OCI-LY1 (cell line): ENCODE data around the gene CAMK2A.

Experiments
- H2AFZ ChIP-seq: fragments of 200-600 bp; sonication (generic), shearing (Covaris generic); 2 replicates; pipeline ENCODE4 v1.6.0; 2014; ENCODE audit warnings: antibody characterized with exemption, mild to moderate bottlenecking, low read length
- H3F3A ChIP-seq: fragments of 200-600 bp; sonication (generic), shearing (Covaris generic); 2 replicates; pipeline ENCODE4 v1.6.0; 2014; ENCODE audit warnings: mild to moderate bottlenecking, antibody characterized with exemption, low read length, moderate library complexity; ENCODE audit not compliant: insufficient read depth
- H3K27ac ChIP-seq: fragments of 200-600 bp; sonication (generic); 2 replicates; pipeline ENCODE4 v1.5.1; 2014; ENCODE audit warnings: low read length, mixed run types, mild to moderate bottlenecking, low read depth; ENCODE audit not compliant: poor library complexity, severe bottlenecking
- H3K27me3 ChIP-seq: fragments of 200-600 bp; sonication (generic); 2 replicates; pipeline ENCODE4 v1.6.0; 2014; ENCODE audit warnings: antibody characterized with exemption, mild to moderate bottlenecking, low read length, moderate library complexity; ENCODE audit not compliant: insufficient read depth
- H3K36me3 ChIP-seq: fragments of 200-600 bp; sonication (generic); 2 replicates; pipeline ENCODE4 v1.6.1; 2014; ENCODE audit warnings: mild to moderate bottlenecking, antibody characterized with exemption, low read length, moderate library complexity, mixed read lengths; ENCODE audit not compliant: insufficient read depth
- H3K4me1 ChIP-seq: fragments of 200-600 bp; sonication (generic); 2 replicates; pipeline ENCODE4 v1.5.1; 2014; ENCODE audit warnings: mild to moderate bottlenecking, low read length, moderate library complexity; ENCODE audit not compliant: insufficient read depth, severe bottlenecking
- H3K4me2 ChIP-seq: fragments of 200-600 bp; sonication (generic), shearing (Covaris generic); 2 replicates; pipeline ENCODE4 v1.6.1; 2014; ENCODE audit warnings: low read length
- H3K4me3 ChIP-seq: fragments of 200-600 bp; sonication (generic); 2 replicates; pipeline ENCODE4 v1.5.1; 2014; ENCODE audit warnings: low read length, low read depth, mild to moderate bottlenecking, mixed read lengths; ENCODE audit not compliant: poor library complexity, severe bottlenecking
- H3K79me2 ChIP-seq: fragments of 200-600 bp; shearing (Covaris generic); 2 replicates; pipeline ENCODE4 v1.6.1; 2016; ENCODE audit warnings: mixed run types, low read length, mixed read lengths; ENCODE audit not compliant: insufficient read depth
- H3K9ac ChIP-seq: fragments of 200-600 bp; sonication (generic), shearing (Covaris generic); 2 replicates; pipeline ENCODE4 v1.6.1; 2014; ENCODE audit warnings: mild to moderate bottlenecking, low read length, mixed read lengths
- H3K9me2 ChIP-seq: fragments of 200-600 bp; sonication (generic), shearing (Covaris generic); 2 replicates; pipeline ENCODE4 v1.6.1; 2014; ENCODE audit warnings: low read depth, mild to moderate bottlenecking, low read length, mixed read lengths
- H3K9me3 ChIP-seq: fragments of 200-600 bp; shearing (Covaris generic); 2 replicates; pipeline ENCODE4 v1.6.1; 2014; ENCODE audit warnings: low read length, mixed read lengths
- H4K20me1 ChIP-seq: fragments of 200-600 bp; sonication (generic), shearing (Covaris generic); 2 replicates; pipeline ENCODE4 v1.6.0; 2016; ENCODE audit warnings: mild to moderate bottlenecking, low read length; ENCODE audit not compliant: insufficient read depth
- EZH2 ChIP-seq: fragments of 200-600 bp; sonication (generic), shearing (Covaris generic); IDR thresholded peaks from 2 replicates; pipeline ENCODE4 v1.8.0; 2017; ENCODE audit warnings: borderline replicate concordance, mixed run types, mild to moderate bottlenecking, antibody characterized with exemption, low read length, moderate library complexity, mixed read lengths
- TF ChIP-seq, protein P1 (sequence below): fragments of 200-600 bp; sonication (generic), shearing (Covaris generic); IDR thresholded peaks from 2 replicates; pipeline ENCODE4 v1.5.1; 2017; ENCODE audit warnings: mild to moderate bottlenecking, antibody characterized with exemption, low read length, moderate library complexity, mixed read lengths

The CAMK2A gene

DNA sequence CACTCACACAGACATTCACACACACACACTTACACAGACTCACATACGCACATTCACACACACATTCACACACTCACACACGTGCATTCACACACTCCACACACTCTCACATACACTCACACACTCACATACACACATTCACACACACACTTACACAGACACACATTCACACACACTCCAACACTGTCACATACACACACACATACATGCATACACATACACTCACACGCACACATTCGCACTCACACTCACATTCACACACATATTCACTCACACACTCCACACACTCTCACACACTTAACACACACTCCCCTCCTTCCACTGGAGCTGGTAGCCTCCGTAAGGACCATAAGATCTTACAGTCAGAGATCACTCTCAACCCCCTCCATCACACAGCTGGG lies 26.2 kb downstream of the CAMK2A start:
- Histone ChIP-seq H4K20me1 (no peaks in the 10 kb centered on the region), H3K9ac (no peak overlapping the region), H3K79me2 (no peaks in the 10 kb centered on the region), H2AFZ (no peak overlapping the region), H3F3A (no peaks in the 10 kb centered on the region), H3K4me1 (no peaks in the 10 kb centered on the region), H3K27ac (no peak overlapping the region), H3K36me3 (no peaks in the 10 kb centered on the region), H3K9me2 (no peaks in the 10 kb centered on the region), H3K4me2 (no peak overlapping the region), H3K27me3 (no peaks in the 10 kb centered on the region; the same call in 1 of the 2 replicates), H3K9me3 (no peaks in the 10 kb centered on the region), H3K4me3 (no peak overlapping the region)
- TF ChIP-seq EZH2: no peak
- TF ChIP-seq, protein P1, sequence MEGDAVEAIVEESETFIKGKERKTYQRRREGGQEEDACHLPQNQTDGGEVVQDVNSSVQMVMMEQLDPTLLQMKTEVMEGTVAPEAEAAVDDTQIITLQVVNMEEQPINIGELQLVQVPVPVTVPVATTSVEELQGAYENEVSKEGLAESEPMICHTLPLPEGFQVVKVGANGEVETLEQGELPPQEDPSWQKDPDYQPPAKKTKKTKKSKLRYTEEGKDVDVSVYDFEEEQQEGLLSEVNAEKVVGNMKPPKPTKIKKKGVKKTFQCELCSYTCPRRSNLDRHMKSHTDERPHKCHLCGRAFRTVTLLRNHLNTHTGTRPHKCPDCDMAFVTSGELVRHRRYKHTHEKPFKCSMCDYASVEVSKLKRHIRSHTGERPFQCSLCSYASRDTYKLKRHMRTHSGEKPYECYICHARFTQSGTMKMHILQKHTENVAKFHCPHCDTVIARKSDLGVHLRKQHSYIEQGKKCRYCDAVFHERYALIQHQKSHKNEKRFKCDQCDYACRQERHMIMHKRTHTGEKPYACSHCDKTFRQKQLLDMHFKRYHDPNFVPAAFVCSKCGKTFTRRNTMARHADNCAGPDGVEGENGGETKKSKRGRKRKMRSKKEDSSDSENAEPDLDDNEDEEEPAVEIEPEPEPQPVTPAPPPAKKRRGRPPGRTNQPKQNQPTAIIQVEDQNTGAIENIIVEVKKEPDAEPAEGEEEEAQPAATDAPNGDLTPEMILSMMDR: no peak

DNA sequence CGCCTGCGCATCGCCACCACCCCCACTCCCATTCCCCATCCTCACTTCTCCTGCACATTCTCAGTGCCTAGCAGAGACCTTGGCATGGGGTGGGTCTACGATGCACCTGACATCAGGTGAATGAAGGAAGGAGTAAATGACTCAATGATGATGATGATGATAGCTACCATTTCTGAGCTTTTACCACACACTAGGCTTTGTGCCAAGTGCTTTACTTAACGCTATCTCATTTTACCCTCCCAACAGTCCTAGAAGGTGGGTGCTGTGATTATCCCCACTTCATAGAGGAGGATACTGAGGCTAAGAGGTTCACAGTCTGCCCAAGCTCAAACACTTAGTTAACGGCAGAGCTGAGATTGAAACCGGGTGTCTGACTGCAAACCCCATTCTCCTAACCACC lies 27.1 kb downstream of the CAMK2A start:
- no peaks in the 10 kb centered on the region for H3K79me2 ChIP-seq
- no peaks in the 10 kb centered on the region for H3K9me3 ChIP-seq
- no peaks in the 10 kb centered on the region for H3K9me2 ChIP-seq
- H3K36me3 ChIP-seq: no peaks in the 10 kb centered on the region
- TF ChIP-seq, protein P1: no peak
- no peak for TF ChIP-seq EZH2
- H3K4me2 ChIP-seq: no peak overlapping the region
- H3K27ac ChIP-seq: no peak overlapping the region
- no peaks in the 10 kb centered on the region; the same call in 1 of the 2 replicates for H3K27me3 ChIP-seq
- H2AFZ ChIP-seq: no peak overlapping the region
- no peaks in the 10 kb centered on the region for H3F3A ChIP-seq
- H4K20me1 ChIP-seq: no peaks in the 10 kb centered on the region
- H3K4me1 ChIP-seq: no peaks in the 10 kb centered on the region
- no peak overlapping the region for H3K4me3 ChIP-seq
- no peak overlapping the region for H3K9ac ChIP-seq

GRCh38 chr5:150261231-150261630 lies 28.3 kb downstream of the CAMK2A start:
- Histone ChIP-seq H2AFZ (no peak overlapping the region), H3K27me3 (no peaks in the 10 kb centered on the region; the same call in 1 of the 2 replicates), H3K27ac (no peak overlapping the region), H4K20me1 (no peaks in the 10 kb centered on the region), H3K79me2 (no peaks in the 10 kb centered on the region), H3K9me2 (no peaks in the 10 kb centered on the region), H3F3A (no peaks in the 10 kb centered on the region), H3K4me3 (no peak overlapping the region), H3K4me1 (no peaks in the 10 kb centered on the region), H3K4me2 (no peak overlapping the region), H3K36me3 (no peaks in the 10 kb centered on the region), H3K9ac (no peak overlapping the region), H3K9me3 (no peaks in the 10 kb centered on the region)
- no peak for TF ChIP-seq EZH2
- TF ChIP-seq, protein P1: no peak
